K562 (cell line): Measurements from ENCODE around the gene CNTRL. TPM values are rescaled to one million over a fixed set of nuclear protein-coding genes. Genes with fewer than 3 reads are reported as not detected.

Experiments
- FIP1L1 ChIP-seq: fragments of 200-400 bp; formaldehyde crosslinking; IDR thresholded peaks from 2 replicates; pipeline ENCODE4 v1.6.1; 2018; ENCODE audit warnings: mild to moderate bottlenecking, low read depth, low read length; ENCODE audit not compliant: poor library complexity, severe bottlenecking
- ID3 ChIP-seq, 2 experiments: fragments of 250-450 bp in 1 of 2; fragments of 450-650 bp in 1 of 2; sonication (Bioruptor Pico) in 1 of 2; IDR thresholded peaks; 2 replicates each; pipeline versions ENCODE4 v1.6.1 to v1.8.0; 2016 to 2021; ENCODE audit warnings: mild to moderate bottlenecking in 2 of 2, moderate library complexity in 2 of 2, missing compliant biosample characterization in 1 of 2, missing genetic modification characterization in 1 of 2
- ILK ChIP-seq: fragments of 450-650 bp; IDR thresholded peaks from 2 replicates; pipeline ENCODE4 v1.6.1; 2016; ENCODE audit warnings: missing genetic modification characterization, low read depth, mild to moderate bottlenecking, missing compliant biosample characterization, moderate library complexity, borderline replicate concordance
- MAX ChIP-seq: sonication (generic); formaldehyde crosslinking; IDR thresholded peaks from 2 replicates; pipeline ENCODE4 v1.9.0; 2022; ENCODE audit warnings: mild to moderate bottlenecking, missing genetic modification reagents
- MCM3 ChIP-seq: fragments of 450-650 bp; IDR thresholded peaks from 2 replicates; pipeline ENCODE4 v1.6.1; 2016
- MYBL2 ChIP-seq, 2 experiments: fragments of 450-650 bp in 1 of 2; sonication (generic) in 1 of 2; formaldehyde crosslinking in 1 of 2; IDR thresholded peaks; 2 replicates each; pipeline versions ENCODE4 v1.6.1 to v1.8.1; 2017 to 2022; ENCODE audit warnings: borderline replicate concordance in 1 of 2, inconsistent platforms in 1 of 2, low read depth in 1 of 2, mild to moderate bottlenecking in 1 of 2, missing genetic modification reagents in 1 of 2, moderate library complexity in 1 of 2
- NFATC3 ChIP-seq: fragments of 450-650 bp; IDR thresholded peaks from 2 replicates; pipeline ENCODE4 v1.6.1; 2017; ENCODE audit warnings: mild to moderate bottlenecking
- NFE2 ChIP-seq: IDR thresholded peaks from 2 replicates; pipeline ENCODE4 v1.6.1; 2014; ENCODE audit warnings: antibody characterized with exemption, low read depth
- PBX2 ChIP-seq, 2 experiments: IDR thresholded peaks in 1 of 2; conservative IDR thresholded peaks in 1 of 2; 2 replicates each; pipeline ENCODE4 v1.6.1; 2016; ENCODE audit warnings: low read depth in 2 of 2, mild to moderate bottlenecking in 1 of 2, missing compliant biosample characterization in 1 of 2, missing genetic modification characterization in 1 of 2, moderate library complexity in 1 of 2
- POLR2A ChIP-seq: fragments of 450-650 bp; conservative IDR thresholded peaks from 2 replicates; pipeline ENCODE4 v1.6.1; 2016
- RREB1 ChIP-seq: fragments of 250-450 bp; sonication (Bioruptor Pico); IDR thresholded peaks from 2 replicates; pipeline ENCODE4 v1.4.0; 2020
- SMC3 ChIP-seq: conservative IDR thresholded peaks from 2 replicates; pipeline ENCODE4 v1.6.1; 2011; ENCODE audit warnings: low read depth, low read length, improper control_type of control experiment; ENCODE audit not compliant: insufficient read depth
- TBP ChIP-seq: optimal IDR thresholded peaks from 2 replicates; pipeline ENCODE3; 2011; ENCODE audit warnings: low read depth, low read length, improper control_type of control experiment
- ZNF57 ChIP-seq: fragments of 450-650 bp; formaldehyde crosslinking; IDR thresholded peaks from 2 replicates; pipeline ENCODE4 v1.4.0; 2020; ENCODE audit warnings: mild to moderate bottlenecking, moderate library complexity
- ZNF586 ChIP-seq: fragments of 450-650 bp; formaldehyde crosslinking; conservative IDR thresholded peaks from 2 replicates; pipeline ENCODE4 v1.4.0; 2020; ENCODE audit warnings: mild to moderate bottlenecking, moderate library complexity
- ZNF695 ChIP-seq: fragments of 450-650 bp; formaldehyde crosslinking; IDR thresholded peaks from 2 replicates; pipeline ENCODE4 v1.4.0; 2020; ENCODE audit warnings: mild to moderate bottlenecking, moderate library complexity
- ZZZ3 ChIP-seq: fragments of 450-650 bp; IDR thresholded peaks from 2 replicates; pipeline ENCODE4 v1.6.1; 2016; ENCODE audit warnings: antibody characterized with exemption, mild to moderate bottlenecking, moderate library complexity
- polyA plus RNA-seq, 8 experiments: library from polyadenylated mRNA; depleted of rRNA in 4 of 8; stranded (reverse) in 5 of 8; unstranded in 3 of 8; fragments of >200 nt; fragmentation: Nextera tagmentation in 2 of 8; fragmentation: Illumina TruSeq in 1 of 8; extraction: Ambion mirVana in 2 of 8; extraction: Trizol in 1 of 8; gene quantifications; 2 replicates each; pipeline versions ENCODE4 v1.2.1 to v1.2.3, GENCODE V29; 2011 to 2014; ENCODE audit warnings: inconsistent platforms in 1 of 8, missing spikeins in 1 of 8
- total RNA-seq, 7 experiments: library from RNA; depleted of rRNA in 6 of 7; stranded (reverse); fragments of >200 nt in 6 of 7; fragmentation: Illumina TruSeq in 2 of 7; extraction: Trizol in 2 of 7; gene quantifications; 2 replicates each; pipeline versions ENCODE4 v1.2.1 to v1.2.3, GENCODE V29; 2011 to 2021; ENCODE audit warnings: low replicate concordance in 1 of 7
- TF ChIP-seq, protein P1 (sequence below): fragments of 250-450 bp; sonication (Bioruptor Pico); IDR thresholded peaks from 2 replicates; pipeline ENCODE4 v1.4.0; 2020; ENCODE audit warnings: mild to moderate bottlenecking, moderate library complexity

Gene CNTRL
- total and polyA plus RNA-seq, 9 of the 15 experiments (the other 6 are each of a cell fraction or from before 2014, with no cell fraction given), result 9.2 to 28.9 (median 20.5) TPM

DNA sequence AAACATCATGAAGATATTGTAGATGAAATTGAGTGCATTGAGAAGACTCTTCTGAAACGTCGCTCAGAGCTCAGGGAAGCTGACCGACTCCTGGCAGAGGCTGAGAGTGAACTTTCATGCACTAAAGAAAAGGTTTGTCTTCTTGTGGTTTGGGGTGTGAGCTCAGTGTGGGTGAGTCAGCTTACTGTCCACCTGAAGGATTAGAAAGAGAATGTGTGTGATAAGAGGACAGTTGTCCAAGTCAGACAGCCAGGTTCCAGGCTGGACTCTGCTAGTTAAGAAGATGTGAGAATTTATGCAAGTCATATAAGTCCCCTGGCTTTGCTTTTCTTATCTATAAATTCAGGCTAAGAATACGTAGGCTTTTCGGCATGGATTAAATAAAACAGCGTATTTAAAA lies 80.0 kb downstream of the CNTRL start (continued):
- TF ChIP-seq TBP, result no peak
- no peak for TF ChIP-seq ZNF57
- TF ChIP-seq NFE2, result peak; percentile 95
- TF ChIP-seq MYBL2 (IDR thresholded peaks at IDR 0.05; ENCODE audit: low read depth), result no peak
- no peak for TF ChIP-seq MYBL2 (CRISPR knock-in tag; IDR thresholded peaks at IDR 0.05; ENCODE audit: borderline replicate concordance)
- TF ChIP-seq POLR2A, result no peak
- TF ChIP-seq ID3 (CRISPR knock-in tag; IDR thresholded peaks at IDR 0.05), result no peak
- no peak for TF ChIP-seq ID3 (tag; IDR thresholded peaks at IDR 0.05)
- no peak for TF ChIP-seq SMC3
- TF ChIP-seq ZNF586 (CRISPR knock-in tag), result no peak
- TF ChIP-seq ZZZ3, result no peak
- TF ChIP-seq NFATC3, result no peak
- no peak for TF ChIP-seq ILK (tag)
- no peak for TF ChIP-seq MAX (CRISPR knock-in tag)
- TF ChIP-seq, protein P1, sequence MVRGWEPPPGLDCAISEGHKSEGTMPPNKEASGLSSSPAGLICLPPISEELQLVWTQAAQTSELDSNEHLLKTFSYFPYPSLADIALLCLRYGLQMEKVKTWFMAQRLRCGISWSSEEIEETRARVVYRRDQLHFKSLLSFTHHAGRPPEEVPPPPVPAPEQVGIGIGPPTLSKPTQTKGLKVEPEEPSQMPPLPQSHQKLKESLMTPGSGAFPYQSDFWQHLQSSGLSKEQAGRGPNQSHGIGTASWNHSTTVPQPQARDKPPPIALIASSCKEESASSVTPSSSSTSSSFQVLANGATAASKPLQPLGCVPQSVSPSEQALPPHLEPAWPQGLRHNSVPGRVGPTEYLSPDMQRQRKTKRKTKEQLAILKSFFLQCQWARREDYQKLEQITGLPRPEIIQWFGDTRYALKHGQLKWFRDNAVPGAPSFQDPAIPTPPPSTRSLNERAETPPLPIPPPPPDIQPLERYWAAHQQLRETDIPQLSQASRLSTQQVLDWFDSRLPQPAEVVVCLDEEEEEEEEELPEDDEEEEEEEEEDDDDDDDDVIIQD (CRISPR knock-in tag), result no peak
- TF ChIP-seq FIP1L1, result no peak
- no peak for TF ChIP-seq PBX2 (CRISPR knock-in tag; IDR thresholded peaks at IDR 0.05; ENCODE audit: low read depth)
- TF ChIP-seq PBX2 (tag; conservative IDR thresholded peaks at IDR 0.05; ENCODE audit: low read depth), result no peak
- TF ChIP-seq ZNF695 (CRISPR knock-in tag), result no peak
- TF ChIP-seq RREB1 (CRISPR knock-in tag), result no peak
- no peak for TF ChIP-seq MCM3
